Thoracic aorta (tissue), 2 donors: ENCODE data around the gene GATA2. TPM values are rescaled to one million over a fixed set of nuclear protein-coding genes. Genes with fewer than 3 reads are reported as not detected.

Source experiments
- ATAC-seq: fragments of 150-250 bp; one replicate; pipeline ENCODE4 v1.8.0; 2017; ENCODE audit warnings: low read depth; ENCODE audit not compliant: insufficient number of reproducible peaks, low FRiP score
- DNase-seq: peaks from one replicate; pipeline ENCODE4 v3.0.0-alpha.2; 2020; ENCODE audit warnings: low spot score
- H3K27ac ChIP-seq, 2 donors: fragments of 200-600 bp; sonication (generic); 1 replicate in 1 of 2; 2 replicates in 1 of 2; pipeline ENCODE4 v1.5.1; 2016; ENCODE audit warnings: mild to moderate bottlenecking in 2 of 2, moderate library complexity in 2 of 2
- H3K27me3 ChIP-seq: fragments of 200-600 bp; sonication (generic); replicated peaks from 2 replicates; pipeline ENCODE4 v1.6.0; 2016; ENCODE audit warnings: mild to moderate bottlenecking; ENCODE audit not compliant: insufficient read depth
- H3K36me3 ChIP-seq: fragments of 200-600 bp; sonication (generic); one replicate; pipeline ENCODE4 v1.5.1; 2016
- H3K4me1 ChIP-seq, 2 donors: fragments of 200-600 bp; sonication (generic); 1 replicate in 1 of 2; 2 replicates in 1 of 2; pipeline versions ENCODE4 v1.5.1 to v1.6.0; 2016; ENCODE audit warnings: low read depth in 2 of 2, mild to moderate bottlenecking in 1 of 2; ENCODE audit not compliant: control insufficient read depth in 1 of 2
- H3K4me3 ChIP-seq: fragments of 200-600 bp; sonication (generic); 2 replicates; pipeline ENCODE4 v1.5.1; 2016; ENCODE audit warnings: mild to moderate bottlenecking
- H3K9me3 ChIP-seq: fragments of 200-600 bp; sonication (generic); 2 replicates; pipeline ENCODE4 v1.5.1; 2016
- CTCF ChIP-seq: fragments of 200-600 bp; sonication (generic); IDR thresholded peaks from one replicate; pipeline ENCODE4 v1.5.1; 2019; ENCODE audit warnings: antibody characterized with exemption
- total RNA-seq, 2 donors: library from RNA; depleted of rRNA; stranded (reverse); fragments of >200 nt; gene quantifications; one replicate each; pipeline versions ENCODE4 v1.1.0 to v1.2.3, GENCODE V29; 2016

The GATA2 gene
- total RNA-seq, 2 donors from 2014 or later: 5.2 to 21.3 TPM

- Histone ChIP-seq H3K27me3 (no peaks in the 10 kb centered on the region), H3K4me1 (no peaks in the 10 kb centered on the region), H3K9me3 (no peaks in the 10 kb centered on the region), H3K36me3 (no peaks in the 10 kb centered on the region), H3K27ac (no peak overlapping the region), H3K4me3 (no peak overlapping the region)
- no peak for TF ChIP-seq CTCF
- DNase-seq: no peak
- no peak for ATAC-seq
Observed at GRCh38 chr3:128445357-128445756, 47.6 kb downstream of the GATA2 start.

- no peak for TF ChIP-seq CTCF
- Histone ChIP-seq H3K4me3 (no peak overlapping the region), H3K27ac (no peak overlapping the region), H3K36me3 (no peaks in the 10 kb centered on the region), H3K27me3 (no peaks in the 10 kb centered on the region), H3K9me3 (no peaks in the 10 kb centered on the region), H3K4me1 (no peaks in the 10 kb centered on the region)
- no peak for DNase-seq
- ATAC-seq: no peak
Observed at GRCh38 chr3:128443771-128444170, 49.2 kb downstream of the GATA2 start.

- Histone ChIP-seq H3K36me3 (no peaks in the 10 kb centered on the region), H3K27me3 (no peaks in the 10 kb centered on the region), H3K9me3 (no peaks in the 10 kb centered on the region), H3K4me1 (no peaks in the 10 kb centered on the region), H3K4me3 (no peak overlapping the region), H3K27ac (no peak overlapping the region)
- DNase-seq (no peak), ATAC-seq (no peak)
- no peak for TF ChIP-seq CTCF
Observed at GRCh38 chr3:128442949-128443348, 50.1 kb downstream of the GATA2 start.

GRCh38 chr3:128442070-128442469 is 50.9 kb downstream of the GATA2 start:
- DNase-seq (no peak), ATAC-seq (no peak)
- Histone ChIP-seq H3K4me3 (no peak overlapping the region), H3K4me1 (no peaks in the 10 kb centered on the region), H3K9me3 (no peaks in the 10 kb centered on the region), H3K36me3 (no peaks in the 10 kb centered on the region), H3K27ac (no peak overlapping the region), H3K27me3 (no peaks in the 10 kb centered on the region)
- TF ChIP-seq CTCF: no peak

- H3K4me3 ChIP-seq: no peak overlapping the region
- H3K9me3 ChIP-seq: no peaks in the 10 kb centered on the region
- H3K27me3 ChIP-seq: no peaks in the 10 kb centered on the region
- H3K36me3 ChIP-seq: no peaks in the 10 kb centered on the region
- H3K4me1 ChIP-seq: no peaks in the 10 kb centered on the region
- TF ChIP-seq CTCF: no peak
- no peak for ATAC-seq
- no peak overlapping the region for H3K27ac ChIP-seq
- DNase-seq: no peak
Observed at GRCh38 chr3:128439226-128439625, 53.8 kb downstream of the GATA2 start.
